Measurements from ENCODE around the gene SUPT5H.

GRCh38 chr19:39524495-39524894 lies 79.1 kb downstream of the SUPT5H start:
- TF ChIP-seq CTCF (IDR thresholded peaks at IDR 0.05; ENCODE audit: poor library complexity) = no peak
- no peak for TF ChIP-seq EZH2 (IDR thresholded peaks at IDR 0.05; ENCODE audit: borderline replicate concordance)

Data from hepatocyte (in vitro differentiated cells).